Endothelial cell of umbilical vein (primary cell): Measurements from ENCODE around the gene STK38L. TPM values are rescaled to one million over a fixed set of nuclear protein-coding genes. Genes with fewer than 3 reads are reported as not detected.

ENCODE experiments used
- BruUV-seq: library from RNA; stranded (reverse); fragments of 400-500 nt; replicated peaks from 2 replicates; lab custom pipeline; 2021; lab: Mats Ljungman, UMichigan
- CTCF ChIA-PET: fragments of 300-600, 350-600 bp; sonication (Branson Sonifier 250); formaldehyde crosslinking; loops from one replicate; lab custom pipeline; 2021; ENCODE audit warnings: antibody characterized with exemption, inconsistent platforms; lab: Charles Lee
- POLR2A ChIA-PET: fragments of 300-600, 350-600 bp; sonication (Branson Sonifier 250); formaldehyde crosslinking; loops from one replicate; lab custom pipeline; 2021; ENCODE audit warnings: antibody characterized with exemption, inconsistent platforms; lab: Charles Lee
- DNase-seq: peaks from one replicate; pipeline ENCODE4 v3.0.0-alpha.2; 2011; ENCODE audit warnings: low read depth, low spot score
- FAIRE-seq: peaks from 2 replicates; lab custom pipeline; 2011; peaks lifted over from hg19 to GRCh38; lab: Jason Lieb, UNC
- H2AFZ ChIP-seq: 2 replicates; pipeline ENCODE4 v1.6.0; 2012; ENCODE audit warnings: low read depth, low read length, control low read depth, inconsistent platforms
- H3K27ac ChIP-seq: 2 replicates; pipeline ENCODE4 v1.5.1; 2011; ENCODE audit warnings: low read depth, mild to moderate bottlenecking, control low read depth, low read length, moderate library complexity; ENCODE audit not compliant: insufficient read depth
- H3K27me3 ChIP-seq, 2 experiments: 2 replicates each; pipeline versions ENCODE4 v1.6.0 to v1.6.1; 2011; ENCODE audit warnings: low read length in 2 of 2, mixed read lengths in 1 of 2; ENCODE audit not compliant: control insufficient read depth in 2 of 2, insufficient read depth in 2 of 2
- H3K36me3 ChIP-seq, 2 experiments: 2 replicates in 1 of 2; 3 replicates in 1 of 2; pipeline ENCODE4 v1.5.1; 2011; ENCODE audit warnings: low read length in 2 of 2, mild to moderate bottlenecking in 1 of 2, moderate library complexity in 1 of 2; ENCODE audit not compliant: control insufficient read depth in 2 of 2, insufficient read depth in 2 of 2; ENCODE audit errors: extremely low read depth in 1 of 2
- H3K4me1 ChIP-seq: 3 replicates; pipeline ENCODE4 v1.5.1; 2011; ENCODE audit warnings: mild to moderate bottlenecking, low read length; ENCODE audit not compliant: control insufficient read depth, insufficient read depth; ENCODE audit errors: extremely low read depth
- H3K4me2 ChIP-seq: 2 replicates; pipeline ENCODE4 v1.6.1; 2011; ENCODE audit warnings: low read length, control low read depth, mixed read lengths; ENCODE audit not compliant: insufficient read depth
- H3K4me3 ChIP-seq, 3 experiments: fragments of 200-600 bp in 1 of 3; sonication (generic), shearing (Covaris generic) in 1 of 3; replicated peaks in 1 of 3; 2 replicates each; pipeline ENCODE4 v1.5.1; 2011 to 2016; ENCODE audit warnings: control low read depth in 3 of 3, low read length in 3 of 3, mild to moderate bottlenecking in 2 of 3, inconsistent platforms in 1 of 3, low read depth in 1 of 3, moderate library complexity in 1 of 3; ENCODE audit not compliant: insufficient read depth in 1 of 3
- H3K79me2 ChIP-seq: 2 replicates; pipeline ENCODE4 v1.6.0; 2012; ENCODE audit warnings: low read length, inconsistent platforms; ENCODE audit not compliant: control insufficient read depth, insufficient read depth
- H3K9ac ChIP-seq: replicated peaks from 2 replicates; pipeline ENCODE3; 2011; ENCODE audit warnings: low read length, control low read depth; ENCODE audit not compliant: insufficient read depth; ENCODE audit errors: extremely low read depth
- H3K9me1 ChIP-seq: replicated peaks from 3 replicates; pipeline ENCODE4 v1.6.0; 2011; ENCODE audit warnings: mild to moderate bottlenecking, low read length; ENCODE audit not compliant: control insufficient read depth, insufficient read depth; ENCODE audit errors: extremely low read depth
- H3K9me3 ChIP-seq: replicated peaks from 2 replicates; pipeline ENCODE4 v1.5.1; 2012; ENCODE audit warnings: low read length, inconsistent platforms; ENCODE audit not compliant: control insufficient read depth, insufficient read depth
- H4K20me1 ChIP-seq: replicated peaks from 2 replicates; pipeline ENCODE3; 2011; ENCODE audit warnings: mild to moderate bottlenecking, low read length; ENCODE audit not compliant: control insufficient read depth, insufficient read depth; ENCODE audit errors: extremely low read depth
- EZH2 ChIP-seq: IDR thresholded peaks from 2 replicates; pipeline ENCODE4 v1.6.1; 2012; ENCODE audit warnings: borderline replicate concordance, low read depth, mild to moderate bottlenecking, moderate library complexity, low read length, inconsistent platforms; ENCODE audit not compliant: severe bottlenecking
- FOS ChIP-seq: IDR thresholded peaks from 2 replicates; pipeline ENCODE4 v1.6.1; 2011; ENCODE audit warnings: mild to moderate bottlenecking, low read length, moderate library complexity, borderline replicate concordance; ENCODE audit not compliant: insufficient read depth
- GATA2 ChIP-seq: IDR thresholded peaks from 2 replicates; pipeline ENCODE4 v1.7.0; 2011; ENCODE audit warnings: low read depth, mild to moderate bottlenecking, moderate library complexity, mixed read lengths, low read length; ENCODE audit not compliant: insufficient read length, insufficient read depth
- JUN ChIP-seq: IDR thresholded peaks from 2 replicates; pipeline ENCODE4 v1.6.1; 2011; ENCODE audit warnings: borderline replicate concordance, low read depth; ENCODE audit not compliant: insufficient read length, insufficient read depth
- MYC ChIP-seq: IDR thresholded peaks from one replicate; pipeline ENCODE4 v1.6.1; 2011; ENCODE audit warnings: mild to moderate bottlenecking, low read depth, low read length
- POLR2A ChIP-seq: IDR thresholded peaks from 2 replicates; pipeline ENCODE4 v1.6.1; 2012; ENCODE audit warnings: low read depth, mild to moderate bottlenecking, control low read depth, low read length
- POLR2AphosphoS5 ChIP-seq: IDR thresholded peaks from 2 replicates; pipeline ENCODE4 v1.6.1; 2012; ENCODE audit warnings: low read depth, mild to moderate bottlenecking, control low read depth, low read length, moderate library complexity; ENCODE audit not compliant: insufficient read depth
- dilution Hi-C: fragments of 300-500 bp; cut with MboI; formaldehyde crosslinking; loops from one replicate; pipeline ENCODE4 v1.15.0; 2019; ENCODE audit warnings: low sequenced_read_pairs; ENCODE audit not compliant: extremely low pct_ligation_motif_present
- intact Hi-C: fragments of 100-400 bp; cut with micrococcal nuclease; formaldehyde crosslinking; loops from one replicate; pipeline ENCODE4 v1.10.0; 2022
- polyA plus RNA-seq, 4 experiments: library from polyadenylated mRNA; depleted of rRNA in 3 of 4; stranded (reverse) in 3 of 4; unstranded in 1 of 4; fragments of >200 nt; gene quantifications; 2 replicates each; pipeline versions ENCODE4 v1.2.1 to v1.2.3, GENCODE V29; 2011 to 2012; ENCODE audit warnings: missing spikeins in 1 of 4
- total RNA-seq: library from RNA; stranded (reverse); gene quantifications from 2 replicates; pipeline ENCODE4 v1.2.3, GENCODE V29; 2021
- TF ChIP-seq, protein P1 (sequence below): IDR thresholded peaks from 2 replicates; pipeline ENCODE4 v1.6.1; 2011; ENCODE audit not compliant: insufficient read depth, insufficient read length
- TF ChIP-seq, protein P2 (sequence below), 2 donors: IDR thresholded peaks; 1 replicate in 1 of 2; 2 replicates in 1 of 2; pipeline ENCODE4 v1.5.1; 2011; ENCODE audit warnings: low read length in 2 of 2, mild to moderate bottlenecking in 2 of 2, moderate library complexity in 2 of 2, control low read depth in 1 of 2, inconsistent platforms in 1 of 2, low read depth in 1 of 2; ENCODE audit not compliant: insufficient read depth in 1 of 2; ENCODE audit errors: extremely low read depth in 1 of 2

Gene STK38L
- total and polyA plus RNA-seq, 2 donors (not counting 3 experiments of a cell fraction or from before 2014, with no cell fraction given), result 14.7 to 58.4 TPM

DNA sequence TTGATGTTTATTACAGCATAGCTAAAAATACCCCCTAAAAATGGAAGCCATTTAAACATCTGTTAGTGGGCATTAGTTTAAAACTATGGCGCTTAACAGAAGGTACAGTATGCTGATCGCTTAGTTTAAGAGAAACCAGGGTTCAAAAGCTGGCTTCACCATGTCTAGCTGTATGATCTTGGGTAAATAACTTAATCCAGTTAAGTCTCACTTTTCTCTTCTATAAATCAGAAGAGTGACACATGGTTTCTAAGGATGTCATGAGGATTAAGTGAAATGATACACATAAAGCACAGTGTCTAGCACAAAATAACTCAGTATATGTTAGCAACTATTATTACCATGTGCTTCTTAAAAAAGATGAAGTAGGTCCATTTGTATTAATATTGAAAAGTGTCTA is 38.7 kb downstream of the STK38L start:
- DNase-seq (no peak), FAIRE-seq (no peak)
- Histone ChIP-seq H3K27ac (no peak overlapping the region), H3K4me1 (peaks cover 34% of the 10 kb centered on the region), H3K27me3 (no peaks in the 10 kb centered on the region), H3K79me2 (peaks cover 2% of the 10 kb centered on the region), H4K20me1 (no peaks in the 10 kb centered on the region), H3K36me3 (no peaks in the 10 kb centered on the region), H2AFZ (no peak overlapping the region), H3K9me3 (no peaks in the 10 kb centered on the region), H3K4me2 (no peak overlapping the region), H3K9ac (no peak overlapping the region), H3K9me1 (no peaks in the 10 kb centered on the region), H3K4me3 (no peak overlapping the region)
- POLR2A ChIA-PET, result no interaction called here
- intact Hi-C loops, result no loop called here
- dilution Hi-C loops, result no loop called here
- no peak for TF ChIP-seq GATA2
- TF ChIP-seq, protein P1, sequence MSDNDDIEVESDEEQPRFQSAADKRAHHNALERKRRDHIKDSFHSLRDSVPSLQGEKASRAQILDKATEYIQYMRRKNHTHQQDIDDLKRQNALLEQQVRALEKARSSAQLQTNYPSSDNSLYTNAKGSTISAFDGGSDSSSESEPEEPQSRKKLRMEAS, result no peak
- TF ChIP-seq MYC, result no peak
- no peak for TF ChIP-seq POLR2AphosphoS5
- no peak for TF ChIP-seq FOS
- no peak for TF ChIP-seq POLR2A
- no peak for TF ChIP-seq EZH2
- TF ChIP-seq, protein P2, sequence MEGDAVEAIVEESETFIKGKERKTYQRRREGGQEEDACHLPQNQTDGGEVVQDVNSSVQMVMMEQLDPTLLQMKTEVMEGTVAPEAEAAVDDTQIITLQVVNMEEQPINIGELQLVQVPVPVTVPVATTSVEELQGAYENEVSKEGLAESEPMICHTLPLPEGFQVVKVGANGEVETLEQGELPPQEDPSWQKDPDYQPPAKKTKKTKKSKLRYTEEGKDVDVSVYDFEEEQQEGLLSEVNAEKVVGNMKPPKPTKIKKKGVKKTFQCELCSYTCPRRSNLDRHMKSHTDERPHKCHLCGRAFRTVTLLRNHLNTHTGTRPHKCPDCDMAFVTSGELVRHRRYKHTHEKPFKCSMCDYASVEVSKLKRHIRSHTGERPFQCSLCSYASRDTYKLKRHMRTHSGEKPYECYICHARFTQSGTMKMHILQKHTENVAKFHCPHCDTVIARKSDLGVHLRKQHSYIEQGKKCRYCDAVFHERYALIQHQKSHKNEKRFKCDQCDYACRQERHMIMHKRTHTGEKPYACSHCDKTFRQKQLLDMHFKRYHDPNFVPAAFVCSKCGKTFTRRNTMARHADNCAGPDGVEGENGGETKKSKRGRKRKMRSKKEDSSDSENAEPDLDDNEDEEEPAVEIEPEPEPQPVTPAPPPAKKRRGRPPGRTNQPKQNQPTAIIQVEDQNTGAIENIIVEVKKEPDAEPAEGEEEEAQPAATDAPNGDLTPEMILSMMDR (IDR thresholded peaks at IDR 0.05; ENCODE audit: extremely low read depth in 1 of 2, insufficient read depth in 1 of 2, low read depth in 1 of 2, low read length in 2 of 2), result no peak
- no peak for TF ChIP-seq JUN
- CTCF ChIA-PET, result interaction anchor here (1.1 to 2.1 kb wide), 2 partner anchors 13 to 23 kb away, joined by 3 to 5 read pairs; no protein-coding TSS in a partner anchor
- BruUV-seq, result no TSS peak
